Suprapubic skin (tissue), 4 donors: ENCODE data around the gene RPUSD2.

ENCODE experiments used
- EP300 ChIP-seq: sonication (generic); formaldehyde crosslinking; IDR thresholded peaks from one replicate; pipeline ENCODE4 v1.6.1; 2017; ENCODE audit warnings: antibody characterized with exemption
- POLR2AphosphoS5 ChIP-seq, 3 donors: sonication (generic); formaldehyde crosslinking; IDR thresholded peaks; one replicate each; pipeline ENCODE4 v1.6.1; 2017; ENCODE audit warnings: antibody characterized with exemption in 3 of 3
- TF ChIP-seq, protein P1 (sequence below), 2 donors: fragments of 200-600 bp in 1 of 2; fragments of 450-650 bp in 1 of 2; sonication (generic) in 1 of 2; IDR thresholded peaks; one replicate each; pipeline ENCODE4 v1.5.1; 2016 to 2019; ENCODE audit warnings: antibody characterized with exemption in 2 of 2, mild to moderate bottlenecking in 1 of 2, moderate library complexity in 1 of 2

DNA sequence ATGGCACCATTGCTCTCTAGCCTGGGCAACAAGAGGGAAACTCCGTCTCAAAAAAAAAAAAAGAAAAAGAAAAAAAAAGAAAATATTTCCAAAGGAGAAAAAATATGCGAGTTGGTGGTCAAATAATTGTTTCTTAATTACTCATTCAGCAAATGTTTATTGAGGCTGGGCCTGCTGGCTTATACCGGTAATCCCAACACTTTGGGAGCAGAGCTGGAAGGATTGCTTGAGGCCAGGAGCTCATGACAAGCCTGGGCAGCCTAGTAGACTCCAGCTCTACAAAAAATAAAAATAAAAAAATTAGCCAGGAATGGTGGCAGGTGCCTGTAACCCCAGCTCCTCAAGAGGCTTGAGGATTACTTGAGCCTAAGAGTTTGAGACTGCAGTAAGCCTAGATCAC lies 29.0 kb downstream of the RPUSD2 start:
- TF ChIP-seq, protein P1, sequence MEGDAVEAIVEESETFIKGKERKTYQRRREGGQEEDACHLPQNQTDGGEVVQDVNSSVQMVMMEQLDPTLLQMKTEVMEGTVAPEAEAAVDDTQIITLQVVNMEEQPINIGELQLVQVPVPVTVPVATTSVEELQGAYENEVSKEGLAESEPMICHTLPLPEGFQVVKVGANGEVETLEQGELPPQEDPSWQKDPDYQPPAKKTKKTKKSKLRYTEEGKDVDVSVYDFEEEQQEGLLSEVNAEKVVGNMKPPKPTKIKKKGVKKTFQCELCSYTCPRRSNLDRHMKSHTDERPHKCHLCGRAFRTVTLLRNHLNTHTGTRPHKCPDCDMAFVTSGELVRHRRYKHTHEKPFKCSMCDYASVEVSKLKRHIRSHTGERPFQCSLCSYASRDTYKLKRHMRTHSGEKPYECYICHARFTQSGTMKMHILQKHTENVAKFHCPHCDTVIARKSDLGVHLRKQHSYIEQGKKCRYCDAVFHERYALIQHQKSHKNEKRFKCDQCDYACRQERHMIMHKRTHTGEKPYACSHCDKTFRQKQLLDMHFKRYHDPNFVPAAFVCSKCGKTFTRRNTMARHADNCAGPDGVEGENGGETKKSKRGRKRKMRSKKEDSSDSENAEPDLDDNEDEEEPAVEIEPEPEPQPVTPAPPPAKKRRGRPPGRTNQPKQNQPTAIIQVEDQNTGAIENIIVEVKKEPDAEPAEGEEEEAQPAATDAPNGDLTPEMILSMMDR (IDR thresholded peaks at IDR 0.05), result no peak
- no peak for TF ChIP-seq EP300
- no peak for TF ChIP-seq POLR2AphosphoS5 (IDR thresholded peaks at IDR 0.05)
